GM12875 (cell line): ENCODE results near the gene STPG1.

Source experiments
- H3K4me3 ChIP-seq: one replicate; pipeline ENCODE4 v1.5.1; 2011; ENCODE audit warnings: low read depth, low read length, control low read depth
- TF ChIP-seq, protein P1 (sequence below): IDR thresholded peaks from 2 replicates; pipeline ENCODE4 v1.5.1; 2011; ENCODE audit warnings: low read depth, mild to moderate bottlenecking, control low read depth, inconsistent platforms, low read length, moderate library complexity, borderline replicate concordance; ENCODE audit not compliant: insufficient read depth

The STPG1 gene

DNA sequence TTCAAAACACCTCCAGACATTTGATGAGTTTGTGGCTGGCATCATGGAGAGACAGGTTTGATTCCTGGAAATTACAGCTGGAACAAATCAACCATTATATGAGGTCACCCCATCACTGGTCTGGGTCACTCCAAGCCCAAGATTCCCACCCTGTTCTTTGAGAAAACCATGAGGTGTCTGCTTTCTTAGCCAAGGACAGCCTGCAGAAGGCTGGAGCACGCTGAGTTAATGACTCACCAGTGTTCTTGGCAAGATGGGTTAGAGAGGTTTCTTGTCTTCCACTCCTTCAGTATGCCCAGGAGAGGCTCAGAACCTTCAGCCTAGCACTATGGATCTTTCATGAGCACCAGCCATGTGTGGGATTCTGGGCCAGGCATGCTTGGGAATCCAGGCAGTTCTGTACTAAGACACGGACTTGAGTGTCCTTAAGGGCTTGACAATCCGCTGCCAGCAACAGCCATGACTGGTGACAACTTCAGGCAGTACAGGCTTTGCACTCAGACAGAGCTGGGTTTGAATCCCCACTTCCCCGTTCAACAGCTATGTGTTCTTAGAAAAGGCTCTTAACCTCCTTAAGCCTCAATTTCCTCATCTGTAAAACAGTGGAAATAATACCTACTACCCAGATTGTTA lies 50.5 kb downstream of the STPG1 start:
- TF ChIP-seq, protein P1, sequence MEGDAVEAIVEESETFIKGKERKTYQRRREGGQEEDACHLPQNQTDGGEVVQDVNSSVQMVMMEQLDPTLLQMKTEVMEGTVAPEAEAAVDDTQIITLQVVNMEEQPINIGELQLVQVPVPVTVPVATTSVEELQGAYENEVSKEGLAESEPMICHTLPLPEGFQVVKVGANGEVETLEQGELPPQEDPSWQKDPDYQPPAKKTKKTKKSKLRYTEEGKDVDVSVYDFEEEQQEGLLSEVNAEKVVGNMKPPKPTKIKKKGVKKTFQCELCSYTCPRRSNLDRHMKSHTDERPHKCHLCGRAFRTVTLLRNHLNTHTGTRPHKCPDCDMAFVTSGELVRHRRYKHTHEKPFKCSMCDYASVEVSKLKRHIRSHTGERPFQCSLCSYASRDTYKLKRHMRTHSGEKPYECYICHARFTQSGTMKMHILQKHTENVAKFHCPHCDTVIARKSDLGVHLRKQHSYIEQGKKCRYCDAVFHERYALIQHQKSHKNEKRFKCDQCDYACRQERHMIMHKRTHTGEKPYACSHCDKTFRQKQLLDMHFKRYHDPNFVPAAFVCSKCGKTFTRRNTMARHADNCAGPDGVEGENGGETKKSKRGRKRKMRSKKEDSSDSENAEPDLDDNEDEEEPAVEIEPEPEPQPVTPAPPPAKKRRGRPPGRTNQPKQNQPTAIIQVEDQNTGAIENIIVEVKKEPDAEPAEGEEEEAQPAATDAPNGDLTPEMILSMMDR: no peak
- H3K4me3 ChIP-seq: no peak overlapping the region

DNA sequence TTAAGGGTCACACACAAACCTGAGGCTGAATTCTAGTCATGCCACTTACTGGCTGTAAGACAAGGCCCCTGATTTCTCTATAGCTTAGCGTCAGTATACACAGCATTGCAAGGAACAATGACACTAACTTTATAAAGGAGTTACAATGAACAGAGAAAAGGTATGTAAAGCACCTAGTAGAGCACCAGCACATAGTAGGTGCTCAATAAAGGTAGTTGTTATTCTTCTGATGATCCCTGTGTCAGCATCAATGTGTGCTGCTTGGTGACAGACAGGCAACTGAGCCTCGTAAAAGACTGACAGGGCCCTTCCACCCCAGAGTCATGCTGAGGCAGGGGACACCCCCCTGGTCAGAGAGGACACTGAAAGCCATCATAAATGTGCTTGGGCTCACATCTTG lies 51.2 kb downstream of the STPG1 start:
- TF ChIP-seq, protein P1: no peak
- no peak overlapping the region for H3K4me3 ChIP-seq

DNA sequence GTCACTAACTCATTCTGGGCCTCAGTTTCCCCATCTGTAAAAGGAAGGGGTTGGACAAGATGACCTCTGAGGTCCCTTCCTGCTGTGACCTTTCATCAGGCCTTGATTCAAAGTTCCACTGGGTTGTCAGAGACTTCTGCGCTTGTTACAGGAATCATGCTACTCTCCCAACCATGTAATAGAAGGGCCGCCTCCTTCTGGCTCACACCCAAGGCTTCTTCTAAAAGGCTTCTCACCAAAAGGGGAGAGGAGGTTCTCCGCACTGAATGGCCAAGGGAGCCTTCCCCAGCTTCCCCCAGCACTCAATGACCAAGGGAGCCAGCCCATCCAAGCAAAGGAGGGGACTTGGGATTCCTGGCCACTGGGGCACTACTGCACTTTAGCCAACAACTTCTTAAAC lies 51.8 kb downstream of the STPG1 start:
- no peak overlapping the region for H3K4me3 ChIP-seq
- TF ChIP-seq, protein P1: no peak

DNA sequence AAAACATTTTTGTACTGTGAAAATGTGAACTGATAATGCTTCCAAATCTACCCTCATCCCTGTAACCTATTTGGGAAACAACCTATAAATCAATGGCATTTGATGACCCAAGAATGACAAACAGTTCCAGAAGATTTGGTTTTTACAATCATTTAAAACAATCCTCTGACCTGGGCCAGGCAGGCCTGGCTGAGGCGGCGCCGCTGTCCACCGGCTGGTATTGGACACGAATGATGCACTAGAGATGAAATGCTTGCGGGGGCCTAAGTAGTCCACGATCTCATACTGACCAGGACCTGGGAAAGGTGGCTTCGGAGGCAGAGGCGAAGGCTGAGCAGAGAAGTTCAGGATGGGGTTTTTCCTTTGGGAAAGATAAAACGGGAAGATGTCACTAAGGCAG lies 52.9 kb downstream of the STPG1 start:
- TF ChIP-seq, protein P1: no peak
- H3K4me3 ChIP-seq: no peak overlapping the region

DNA sequence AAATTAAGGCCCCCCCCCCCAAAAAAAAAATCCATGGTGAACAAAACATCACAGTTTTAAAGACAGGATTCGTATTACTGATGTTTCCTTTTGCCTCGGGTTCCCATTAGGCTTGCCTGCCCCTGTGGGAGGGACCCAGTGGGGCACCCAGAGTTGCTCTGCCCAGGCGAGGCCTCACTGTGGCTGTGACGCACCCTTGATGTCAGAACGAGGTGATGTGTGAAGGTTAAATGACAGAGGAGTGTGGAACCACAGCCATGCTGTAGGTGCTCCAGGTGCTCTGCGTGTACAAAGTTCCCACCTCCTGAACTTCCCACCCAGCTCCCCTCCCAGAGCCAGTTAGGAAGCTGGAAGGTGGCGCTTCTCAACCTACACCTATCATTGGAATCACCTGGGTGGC lies 56.5 kb downstream of the STPG1 start:
- TF ChIP-seq, protein P1: no peak
- H3K4me3 ChIP-seq: no peak overlapping the region

DNA sequence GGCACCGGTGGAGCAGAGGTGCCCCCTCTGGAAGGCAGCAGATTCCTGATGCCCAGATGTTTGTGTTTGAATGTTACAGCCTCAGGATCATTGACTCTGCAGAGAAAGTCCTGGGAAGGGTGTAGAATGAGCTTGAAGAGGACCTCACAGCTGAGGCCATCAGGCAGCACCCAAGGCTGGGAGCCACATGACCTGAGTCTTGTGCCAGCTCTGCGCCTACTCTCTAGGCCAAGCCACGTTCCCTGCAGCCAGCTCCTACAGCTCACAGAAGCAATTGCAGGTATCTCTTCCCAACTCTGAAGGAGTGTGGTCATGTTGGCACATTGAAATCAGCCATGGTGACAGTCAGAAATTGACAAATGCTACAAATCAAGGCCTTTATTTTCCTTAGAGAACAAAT lies 58.1 kb downstream of the STPG1 start:
- no peak overlapping the region for H3K4me3 ChIP-seq
- TF ChIP-seq, protein P1: no peak

DNA sequence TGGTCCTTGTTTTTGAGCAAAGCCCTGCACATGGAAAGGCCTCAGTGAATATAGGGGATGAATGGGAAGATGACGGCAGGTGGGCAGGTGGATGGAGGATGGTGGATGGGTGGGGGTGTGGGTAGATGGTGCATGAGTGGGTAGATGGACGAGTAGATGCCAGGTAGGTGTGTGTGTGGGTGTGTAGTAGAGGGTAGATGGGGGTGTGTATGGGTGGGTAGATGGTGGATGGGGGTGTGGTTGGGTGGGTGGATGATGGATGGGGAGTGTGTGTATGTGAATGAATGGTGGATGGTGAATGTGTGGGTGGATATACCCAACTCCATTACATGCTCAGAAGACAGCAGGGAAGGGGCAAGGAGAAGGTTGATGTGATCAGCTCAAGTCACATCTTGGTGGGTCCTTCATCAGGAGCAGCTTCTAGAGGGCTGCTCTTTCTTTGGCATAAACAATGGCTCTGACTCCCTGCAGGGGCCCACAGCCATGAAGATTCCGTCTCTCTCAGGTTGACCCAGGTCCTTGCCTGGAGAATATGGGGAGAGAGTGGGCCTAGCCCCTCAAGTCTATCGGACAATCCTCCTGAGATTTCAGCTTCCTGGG lies 60.2 kb downstream of the STPG1 start:
- TF ChIP-seq, protein P1: no peak
- H3K4me3 ChIP-seq: no peak overlapping the region
